ENCODE data around the gene NHLH2.

Gene NHLH2

GRCh38 chr1:115828101-115829022 is 12.6 kb downstream of the NHLH2 start:
- Histone ChIP-seq H3K36me3 (ENCODE audit: insufficient read depth) (no peaks in the 10 kb centered on the region), H3K4me3 (IDR thresholded peaks at IDR 0.05; ENCODE audit: insufficient read depth, low read depth, low read length) (no peak overlapping the region), H3K4me2 (no peak overlapping the region), H3K27me3 (ENCODE audit: insufficient read depth, low read depth) (no peaks in the 10 kb centered on the region), H3K4me1 (ENCODE audit: low read depth, poor library complexity, severe bottlenecking) (no peaks in the 10 kb centered on the region), H3K9ac (no peak overlapping the region), H3K27ac (no peak overlapping the region), H4K20me1 (ENCODE audit: insufficient read depth) (no peaks in the 10 kb centered on the region), H3K79me2 (ENCODE audit: insufficient read depth, low read depth) (no peaks in the 10 kb centered on the region), H2AFZ (ENCODE audit: low read depth) (no peak overlapping the region)
- TF ChIP-seq CTCF (conservative IDR thresholded peaks at IDR 0.05; ENCODE audit: low read depth, low read length) = no peak

GRCh38 chr1:115827452-115828044 is 13.4 kb downstream of the NHLH2 start:
- TF ChIP-seq CTCF (conservative IDR thresholded peaks at IDR 0.05; ENCODE audit: low read depth, low read length) = no peak
- Histone ChIP-seq H4K20me1 (ENCODE audit: insufficient read depth) (no peaks in the 10 kb centered on the region), H3K9ac (no peak overlapping the region), H2AFZ (ENCODE audit: low read depth) (no peak overlapping the region), H3K27me3 (ENCODE audit: insufficient read depth, low read depth) (no peaks in the 10 kb centered on the region), H3K4me3 (IDR thresholded peaks at IDR 0.05; ENCODE audit: insufficient read depth, low read depth, low read length) (no peak overlapping the region), H3K4me2 (no peak overlapping the region), H3K4me1 (ENCODE audit: low read depth, poor library complexity, severe bottlenecking) (no peaks in the 10 kb centered on the region), H3K27ac (no peak overlapping the region), H3K79me2 (ENCODE audit: insufficient read depth, low read depth) (no peaks in the 10 kb centered on the region), H3K36me3 (ENCODE audit: insufficient read depth) (no peaks in the 10 kb centered on the region)

GRCh38 chr1:115826628-115827027 is 14.3 kb downstream of the NHLH2 start:
- no peak overlapping the region for H3K4me3 ChIP-seq (IDR thresholded peaks at IDR 0.05; ENCODE audit: insufficient read depth, low read depth, low read length)
- TF ChIP-seq CTCF (conservative IDR thresholded peaks at IDR 0.05; ENCODE audit: low read depth, low read length) = no peak
- H3K4me2 ChIP-seq = no peak overlapping the region
- no peaks in the 10 kb centered on the region for H4K20me1 ChIP-seq (ENCODE audit: insufficient read depth)
- no peaks in the 10 kb centered on the region for H3K27me3 ChIP-seq (ENCODE audit: insufficient read depth, low read depth)
- H2AFZ ChIP-seq (ENCODE audit: low read depth) = no peak overlapping the region
- no peaks in the 10 kb centered on the region for H3K79me2 ChIP-seq (ENCODE audit: insufficient read depth, low read depth)
- no peak overlapping the region for H3K27ac ChIP-seq
- H3K36me3 ChIP-seq (ENCODE audit: insufficient read depth) = no peaks in the 10 kb centered on the region
- H3K4me1 ChIP-seq (ENCODE audit: low read depth, poor library complexity, severe bottlenecking) = no peaks in the 10 kb centered on the region
- H3K9ac ChIP-seq = no peak overlapping the region

- no peak for TF ChIP-seq CTCF (conservative IDR thresholded peaks at IDR 0.05; ENCODE audit: low read depth, low read length)
- Histone ChIP-seq H3K79me2 (ENCODE audit: insufficient read depth, low read depth) (no peaks in the 10 kb centered on the region), H3K36me3 (ENCODE audit: insufficient read depth) (no peaks in the 10 kb centered on the region), H2AFZ (ENCODE audit: low read depth) (no peak overlapping the region), H3K4me3 (IDR thresholded peaks at IDR 0.05; ENCODE audit: insufficient read depth, low read depth, low read length) (no peak overlapping the region), H3K27ac (no peak overlapping the region), H3K9ac (no peak overlapping the region), H3K4me1 (ENCODE audit: low read depth, poor library complexity, severe bottlenecking) (no peaks in the 10 kb centered on the region), H4K20me1 (ENCODE audit: insufficient read depth) (no peaks in the 10 kb centered on the region), H3K27me3 (ENCODE audit: insufficient read depth, low read depth) (no peaks in the 10 kb centered on the region), H3K4me2 (no peak overlapping the region)
Measured at GRCh38 chr1:115822117-115822516, 18.8 kb downstream of the NHLH2 start.

Measured in KMS-11 (cell line).